GM12878 (cell line): ENCODE results near the gene GFI1. TPM values are rescaled to one million over a fixed set of nuclear protein-coding genes. Genes with fewer than 3 reads are reported as not detected.

Experiments
- ATAC-seq: fragments of 200-7000 bp; cut with Tn5 transposase; 3 replicates; pipeline ENCODE4 v1.9.1; 2020; ENCODE audit warnings: mild to moderate bottlenecking, moderate library complexity
- BruUV-seq: library from RNA; stranded (reverse); fragments of 400-500 nt; replicated peaks from 2 replicates; lab custom pipeline; 2021; lab: Mats Ljungman, UMichigan
- CTCF ChIA-PET: fragments of 300-600 bp; sonication (Branson Sonifier 250); formaldehyde crosslinking; extraction: SDS; loops from one replicate; lab custom pipeline; 2021; ENCODE audit warnings: inconsistent platforms; lab: Yijun Ruan, JAX
- POLR2A ChIA-PET: fragments of 350-600 bp; formaldehyde crosslinking; extraction: SDS; loops from one replicate; lab custom pipeline; 2021; ENCODE audit warnings: inconsistent platforms; lab: Charles Lee
- RAD21 ChIA-PET: fragments of 300-600 bp; sonication (Branson Sonifier 250); formaldehyde crosslinking; loops from one replicate; lab custom pipeline; 2023; ENCODE audit warnings: antibody characterized with exemption; ENCODE audit not compliant: unreplicated experiment; lab: Charles Lee
- SMC1A ChIA-PET: fragments of 300-600 bp; sonication (Branson Sonifier 250); formaldehyde crosslinking; loops from one replicate; lab custom pipeline; 2023; ENCODE audit not compliant: unreplicated experiment, uncharacterized antibody; lab: Charles Lee
- DNase-seq: peaks from one replicate; pipeline ENCODE4 v3.0.0-alpha.2; 2011; ENCODE audit warnings: low read depth, low spot score
- FAIRE-seq: peaks from 3 replicates; lab custom pipeline; 2011; peaks lifted over from hg19 to GRCh38; lab: Jason Lieb, UNC
- H2AFZ ChIP-seq: 2 replicates; pipeline ENCODE4 v1.6.0; 2011; ENCODE audit warnings: low read depth, low read length, control low read depth; ENCODE audit not compliant: control insufficient read depth
- H3K27ac ChIP-seq: 2 replicates; pipeline ENCODE4 v1.5.1; 2011; ENCODE audit warnings: control low read depth; ENCODE audit not compliant: control insufficient read depth, insufficient read depth
- H3K27me3 ChIP-seq, 2 experiments: replicated peaks in 1 of 2; 2 replicates each; pipeline versions ENCODE4 v1.6.0 to v1.6.1; 2011; ENCODE audit warnings: low read length in 1 of 2; ENCODE audit not compliant: control insufficient read depth in 2 of 2, insufficient read depth in 2 of 2
- H3K36me3 ChIP-seq, 2 experiments: 2 replicates each; pipeline ENCODE4 v1.5.1; 2011; ENCODE audit warnings: low read length in 1 of 2; ENCODE audit not compliant: control insufficient read depth in 2 of 2, insufficient read depth in 2 of 2
- H3K4me1 ChIP-seq: 2 replicates; pipeline ENCODE4 v1.6.1; 2011; ENCODE audit warnings: mild to moderate bottlenecking, low read length, moderate library complexity, mixed read lengths; ENCODE audit not compliant: control insufficient read depth, insufficient read depth
- H3K4me2 ChIP-seq: 2 replicates; pipeline ENCODE4 v1.6.0; 2011; ENCODE audit warnings: control low read depth; ENCODE audit not compliant: control insufficient read depth, insufficient read depth
- H3K4me3 ChIP-seq: fragments of 200-600 bp; sonication (generic); 2 replicates; pipeline ENCODE4 v1.5.1; 2016
- H3K79me2 ChIP-seq: 2 replicates; pipeline ENCODE4 v1.6.0; 2011; ENCODE audit warnings: low read length; ENCODE audit not compliant: control insufficient read depth, insufficient read depth
- H3K9ac ChIP-seq: 2 replicates; pipeline ENCODE4 v1.8.0; 2011; ENCODE audit warnings: low read length, control low read depth, mixed read lengths; ENCODE audit not compliant: control insufficient read depth, insufficient read depth
- H3K9me3 ChIP-seq: replicated peaks from 3 replicates; pipeline ENCODE4 v1.5.1; 2011; ENCODE audit warnings: mild to moderate bottlenecking, low read length; ENCODE audit not compliant: control insufficient read depth, insufficient read depth
- H4K20me1 ChIP-seq: 2 replicates; pipeline ENCODE4 v1.6.0; 2011; ENCODE audit not compliant: control insufficient read depth, insufficient read depth
- NFIC ChIP-seq: IDR thresholded peaks from 2 replicates; pipeline ENCODE4 v1.6.1; 2012; ENCODE audit warnings: low read depth, mild to moderate bottlenecking, inconsistent platforms, low read length, moderate library complexity
- TBL1XR1 ChIP-seq: IDR thresholded peaks from 2 replicates; pipeline ENCODE4 v1.6.1; 2012; ENCODE audit warnings: low read depth, low read length, improper control_type of control experiment
- ZNF384 ChIP-seq: IDR thresholded peaks from 2 replicates; pipeline ENCODE4 v1.6.1; 2012; ENCODE audit warnings: low read depth, mild to moderate bottlenecking, low read length, improper control_type of control experiment, borderline replicate concordance
- WGBS: methylation state at CpG from one replicate; pipeline ENCODE4 v1.1.6; 2016; ENCODE audit warnings: low lambda C conversion rate; ENCODE audit not compliant: insufficient replicate concordance, insufficient coverage; ENCODE audit errors: missing lambda C conversion rate; 5-methylcytosine and 5-hydroxymethylcytosine counted together
- in situ Hi-C: fragments of 300-500 bp; cut with MboI; formaldehyde crosslinking; loops from 9 replicates; pipeline ENCODE4 v1.14.3; 2018; ENCODE audit warnings: mixed read lengths
- intact Hi-C: fragments of 100-400 bp; cut with micrococcal nuclease; formaldehyde crosslinking; loops from one replicate; pipeline ENCODE4 v1.14.2; 2022; ENCODE audit not compliant: unreplicated experiment
- polyA plus RNA-seq, 11 experiments: library from polyadenylated mRNA; depleted of rRNA in 4 of 11; unstranded in 6 of 11; stranded (reverse) in 5 of 11; fragments of >200 nt; fragmentation: Nextera tagmentation in 4 of 11; fragmentation: Illumina TruSeq in 1 of 11; extraction: Ambion mirVana in 4 of 11; extraction: Trizol in 1 of 11; gene quantifications; 1 replicate in 1 of 11; 2 replicates in 10 of 11; pipeline versions ENCODE4 v1.2.1 to v1.2.3, GENCODE V29; 2011 to 2016; ENCODE audit warnings: inconsistent platforms in 2 of 11, missing spikeins in 2 of 11, low read depth in 1 of 11
- total RNA-seq, 4 experiments: library from RNA; depleted of rRNA in 3 of 4; stranded (reverse); fragments of >200 nt in 3 of 4; fragmentation: Illumina TruSeq in 1 of 4; extraction: Trizol in 1 of 4; gene quantifications; 2 replicates each; pipeline versions ENCODE4 v1.2.1 to v1.2.3, GENCODE V29; 2013 to 2021
- TF ChIP-seq, protein P1 (sequence below): IDR thresholded peaks from 2 replicates; pipeline ENCODE4 v1.6.1; 2011; ENCODE audit warnings: mild to moderate bottlenecking, low read depth, low read length, moderate library complexity; ENCODE audit not compliant: insufficient replicate concordance
- TF ChIP-seq, protein P2 (sequence below): fragments of 450-650 bp; formaldehyde crosslinking; IDR thresholded peaks from 2 replicates; pipeline ENCODE4 v1.5.0; 2022; ENCODE audit warnings: mild to moderate bottlenecking, missing genetic modification characterization
- TF ChIP-seq, protein P3 (sequence below): IDR thresholded peaks from 2 replicates; pipeline ENCODE4 v1.6.1; 2011; ENCODE audit warnings: borderline replicate concordance, low read depth, mild to moderate bottlenecking, moderate library complexity, low read length; ENCODE audit not compliant: insufficient read depth, poor library complexity, severe bottlenecking

The GFI1 gene
- total and polyA plus RNA-seq, 10 of the 15 experiments (the other 5 are each of a cell fraction or from before 2014, with no cell fraction given) = 1.8 to 18.3 (median 7.4) TPM

DNA sequence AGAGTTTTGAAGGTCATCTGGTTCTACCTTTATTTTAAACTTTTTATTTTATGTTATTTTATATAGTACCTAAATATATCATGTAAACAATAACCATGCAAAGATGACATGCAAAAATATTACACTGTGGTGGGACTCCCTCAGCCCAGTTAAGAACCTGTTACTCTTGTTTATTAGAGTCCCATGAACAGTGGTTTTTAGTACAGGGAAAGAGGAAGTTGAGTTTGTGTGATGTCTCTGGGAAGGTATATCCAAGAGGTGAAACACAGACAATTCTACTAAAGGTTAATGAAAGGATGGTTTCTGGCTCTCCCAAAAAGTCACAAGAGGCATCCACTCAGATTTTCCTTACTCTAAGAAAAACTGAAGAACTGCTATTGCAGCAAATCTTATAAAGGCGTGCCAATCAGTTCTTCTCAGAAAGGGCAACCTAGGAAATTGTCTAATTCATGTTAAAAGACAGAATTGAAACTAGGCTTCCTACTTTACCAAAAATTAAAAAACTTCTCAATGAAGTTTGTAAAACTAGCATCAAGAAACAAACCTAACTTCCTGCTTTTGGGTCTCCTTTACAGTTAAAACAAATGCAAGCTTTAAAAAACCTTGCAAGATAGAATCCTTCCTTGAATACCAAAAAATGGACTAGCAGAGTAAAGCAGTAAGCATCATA, 19.9 kb downstream of the GFI1 start (continued):
- TF ChIP-seq, protein P1, sequence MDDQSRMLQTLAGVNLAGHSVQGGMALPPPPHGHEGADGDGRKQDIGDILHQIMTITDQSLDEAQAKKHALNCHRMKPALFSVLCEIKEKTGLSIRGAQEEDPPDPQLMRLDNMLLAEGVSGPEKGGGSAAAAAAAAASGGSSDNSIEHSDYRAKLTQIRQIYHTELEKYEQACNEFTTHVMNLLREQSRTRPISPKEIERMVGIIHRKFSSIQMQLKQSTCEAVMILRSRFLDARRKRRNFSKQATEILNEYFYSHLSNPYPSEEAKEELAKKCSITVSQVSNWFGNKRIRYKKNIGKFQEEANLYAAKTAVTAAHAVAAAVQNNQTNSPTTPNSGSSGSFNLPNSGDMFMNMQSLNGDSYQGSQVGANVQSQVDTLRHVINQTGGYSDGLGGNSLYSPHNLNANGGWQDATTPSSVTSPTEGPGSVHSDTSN = no peak

DNA sequence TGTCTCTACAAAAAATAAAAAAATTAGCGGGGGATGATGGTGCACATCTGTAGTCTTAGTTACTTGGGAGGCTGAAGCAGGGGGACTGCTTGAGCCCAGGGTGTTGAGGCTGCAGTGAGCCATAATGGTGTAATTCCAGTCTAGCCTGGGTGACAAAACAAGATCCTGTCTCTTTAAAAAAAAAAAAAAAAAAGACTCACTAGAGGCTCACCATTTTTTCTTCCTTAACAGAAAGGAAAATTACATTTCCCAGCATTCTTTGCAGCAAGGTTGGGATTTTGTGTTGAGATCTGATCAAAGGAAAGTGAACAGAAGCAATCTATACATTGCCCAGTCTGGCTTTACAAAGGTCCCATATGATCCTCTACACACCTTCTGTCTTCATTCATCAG, 21.5 kb downstream of the GFI1 start:
- Histone ChIP-seq H3K4me3 (no peak overlapping the region), H3K4me2 (no peak overlapping the region; the same call in 1 of the 2 replicates), H3K27ac (no peak overlapping the region), H3K9ac (no peak overlapping the region), H4K20me1 (no peaks in the 10 kb centered on the region), H3K4me1 (peaks cover 17% of the 10 kb centered on the region), H3K36me3 (no peaks in the 10 kb centered on the region), H3K9me3 (no peaks in the 10 kb centered on the region), H2AFZ (no peak overlapping the region), H3K27me3 (no peaks in the 10 kb centered on the region), H3K79me2 (no peaks in the 10 kb centered on the region)
- SMC1A ChIA-PET = interaction anchor here (0.8 to 4.9 kb wide), 7 partner anchors 9 to 131 kb away, joined by 3 to 36 read pairs (median 8); partner anchors contain the start of gene GFI1
- in situ Hi-C loops = no loop called here
- CTCF ChIA-PET = interaction anchor here (1.0 to 2.3 kb wide), 4 partner anchors 18 to 166 kb away, joined by 3 to 7 read pairs (median 5); no protein-coding TSS in a partner anchor
- DNase-seq (no peak), FAIRE-seq (no peak), ATAC-seq (no peak)
- intact Hi-C loops = no loop called here
- 100% methylated on average over 1 of the region's 1 CpG for WGBS
- POLR2A ChIA-PET = interaction anchor here (0.7 to 2.2 kb wide), 4 partner anchors 9 to 21 kb away, joined by 5 to 11 read pairs (median 8); partner anchors contain the start of gene GFI1
- RAD21 ChIA-PET = interaction anchor here (0.7 to 1.9 kb wide), 6 partner anchors 9 to 132 kb away, joined by 3 to 7 read pairs (median 4); partner anchors contain the start of gene GFI1
- TF ChIP-seq NFIC (no peak), ZNF384 (0 out of 2 replicates have a peak, but pooled peaks have one; percentile 25), TBL1XR1 (no peak)
- TF ChIP-seq, protein P2, sequence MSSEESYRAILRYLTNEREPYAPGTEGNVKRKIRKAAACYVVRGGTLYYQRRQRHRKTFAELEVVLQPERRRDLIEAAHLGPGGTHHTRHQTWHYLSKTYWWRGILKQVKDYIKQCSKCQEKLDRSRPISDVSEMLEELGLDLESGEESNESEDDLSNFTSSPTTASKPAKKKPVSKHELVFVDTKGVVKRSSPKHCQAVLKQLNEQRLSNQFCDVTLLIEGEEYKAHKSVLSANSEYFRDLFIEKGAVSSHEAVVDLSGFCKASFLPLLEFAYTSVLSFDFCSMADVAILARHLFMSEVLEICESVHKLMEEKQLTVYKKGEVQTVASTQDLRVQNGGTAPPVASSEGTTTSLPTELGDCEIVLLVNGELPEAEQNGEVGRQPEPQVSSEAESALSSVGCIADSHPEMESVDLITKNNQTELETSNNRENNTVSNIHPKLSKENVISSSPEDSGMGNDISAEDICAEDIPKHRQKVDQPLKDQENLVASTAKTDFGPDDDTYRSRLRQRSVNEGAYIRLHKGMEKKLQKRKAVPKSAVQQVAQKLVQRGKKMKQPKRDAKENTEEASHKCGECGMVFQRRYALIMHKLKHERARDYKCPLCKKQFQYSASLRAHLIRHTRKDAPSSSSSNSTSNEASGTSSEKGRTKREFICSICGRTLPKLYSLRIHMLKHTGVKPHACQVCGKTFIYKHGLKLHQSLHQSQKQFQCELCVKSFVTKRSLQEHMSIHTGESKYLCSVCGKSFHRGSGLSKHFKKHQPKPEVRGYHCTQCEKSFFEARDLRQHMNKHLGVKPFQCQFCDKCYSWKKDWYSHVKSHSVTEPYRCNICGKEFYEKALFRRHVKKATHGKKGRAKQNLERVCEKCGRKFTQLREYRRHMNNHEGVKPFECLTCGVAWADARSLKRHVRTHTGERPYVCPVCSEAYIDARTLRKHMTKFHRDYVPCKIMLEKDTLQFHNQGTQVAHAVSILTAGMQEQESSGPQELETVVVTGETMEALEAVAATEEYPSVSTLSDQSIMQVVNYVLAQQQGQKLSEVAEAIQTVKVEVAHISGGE = no peak
- TF ChIP-seq, protein P3, sequence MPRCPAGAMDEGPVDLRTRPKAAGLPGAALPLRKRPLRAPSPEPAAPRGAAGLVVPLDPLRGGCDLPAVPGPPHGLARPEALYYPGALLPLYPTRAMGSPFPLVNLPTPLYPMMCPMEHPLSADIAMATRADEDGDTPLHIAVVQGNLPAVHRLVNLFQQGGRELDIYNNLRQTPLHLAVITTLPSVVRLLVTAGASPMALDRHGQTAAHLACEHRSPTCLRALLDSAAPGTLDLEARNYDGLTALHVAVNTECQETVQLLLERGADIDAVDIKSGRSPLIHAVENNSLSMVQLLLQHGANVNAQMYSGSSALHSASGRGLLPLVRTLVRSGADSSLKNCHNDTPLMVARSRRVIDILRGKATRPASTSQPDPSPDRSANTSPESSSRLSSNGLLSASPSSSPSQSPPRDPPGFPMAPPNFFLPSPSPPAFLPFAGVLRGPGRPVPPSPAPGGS = no peak
- BruUV-seq = no TSS peak
